NB4 (cell line): ENCODE results near the gene KLHDC3.

Experiments
- CTCF ChIP-seq: IDR thresholded peaks from one replicate; pipeline ENCODE4 v1.5.1; 2012; ENCODE audit warnings: low read depth, low read length
- MAX ChIP-seq: IDR thresholded peaks from 2 replicates; pipeline ENCODE4 v1.6.1; 2011; ENCODE audit warnings: low read depth, low read length

- TF ChIP-seq CTCF, result no peak
- TF ChIP-seq MAX, result no peak
These were observed 36.9 kb downstream of the KLHDC3 start for GRCh38 chr6:43050981-43051380.
